ENCODE data around the gene DIAPH1. TPM values are rescaled to one million over a fixed set of nuclear protein-coding genes. Genes with fewer than 3 reads are reported as not detected.

DIAPH1 gene
- total RNA-seq, 1 experiment from 2014 or later, result 32.9 TPM

DNA sequence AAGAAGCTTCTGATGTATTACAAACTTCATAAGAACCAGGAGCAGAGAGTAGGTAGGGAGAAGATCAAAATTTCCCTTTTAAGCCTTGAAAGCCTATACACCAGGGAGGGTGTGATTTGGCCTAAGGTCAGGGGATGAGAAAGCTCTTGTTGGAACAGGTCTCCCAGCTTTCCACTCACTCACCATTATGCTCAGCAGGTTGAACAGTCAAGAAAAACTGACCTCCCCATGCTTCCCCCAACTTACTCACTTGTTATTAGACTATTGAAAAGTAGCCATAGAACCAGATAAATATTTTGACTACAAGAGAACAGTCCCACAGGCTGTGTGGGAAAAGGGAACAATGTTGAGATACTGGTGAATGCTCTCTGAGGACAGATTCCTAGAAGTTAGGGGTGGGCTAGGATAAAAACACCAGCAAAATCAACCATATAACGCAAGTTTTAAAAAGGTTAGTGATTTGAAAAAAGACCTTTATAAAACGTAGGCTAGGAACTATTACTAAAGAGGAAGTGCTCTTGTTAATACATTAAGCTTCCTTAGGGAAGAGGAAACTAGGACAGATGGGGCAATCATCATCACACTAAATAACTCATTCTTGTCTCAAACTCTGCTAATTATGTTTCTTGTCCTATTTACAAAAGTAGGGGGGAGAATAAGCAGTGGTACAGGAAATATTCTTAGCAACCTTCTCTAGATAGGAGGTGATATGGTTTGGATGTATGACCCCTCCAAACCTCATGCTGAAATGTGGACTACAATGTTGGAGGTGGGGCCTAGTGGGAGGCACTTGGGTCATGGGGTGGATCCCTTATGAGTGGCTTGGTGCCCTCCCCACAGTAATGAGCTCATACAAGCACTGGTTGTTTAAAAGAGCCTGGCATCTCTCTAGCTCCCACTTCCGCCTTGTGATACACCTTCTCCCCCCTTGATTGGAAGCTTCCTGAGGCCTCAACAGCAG, 98.9 kb downstream of the DIAPH1 start:
- no peak for DNase-seq (ENCODE audit: low spot score)

DNA sequence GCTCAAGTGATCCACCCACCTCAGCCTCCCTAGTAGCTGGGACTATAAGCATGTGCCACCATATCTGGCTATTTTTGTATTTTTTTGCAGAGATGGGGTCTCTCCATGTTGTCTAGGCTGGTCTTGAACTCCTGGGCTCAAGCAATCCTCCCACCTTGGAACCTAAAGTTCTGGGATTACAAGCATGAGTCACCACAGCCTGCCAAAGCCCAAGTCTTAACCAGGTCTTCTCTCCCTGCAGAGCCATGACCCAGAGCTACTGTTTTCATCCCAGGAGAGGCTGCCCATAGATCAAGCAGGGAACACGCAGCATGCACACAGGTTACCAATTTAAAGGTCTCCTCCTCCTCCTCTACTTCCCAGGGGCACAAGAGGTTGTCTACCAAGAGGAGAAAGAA, 100.2 kb downstream of the DIAPH1 start:
- DNase-seq (ENCODE audit: low spot score), result no peak

DNA sequence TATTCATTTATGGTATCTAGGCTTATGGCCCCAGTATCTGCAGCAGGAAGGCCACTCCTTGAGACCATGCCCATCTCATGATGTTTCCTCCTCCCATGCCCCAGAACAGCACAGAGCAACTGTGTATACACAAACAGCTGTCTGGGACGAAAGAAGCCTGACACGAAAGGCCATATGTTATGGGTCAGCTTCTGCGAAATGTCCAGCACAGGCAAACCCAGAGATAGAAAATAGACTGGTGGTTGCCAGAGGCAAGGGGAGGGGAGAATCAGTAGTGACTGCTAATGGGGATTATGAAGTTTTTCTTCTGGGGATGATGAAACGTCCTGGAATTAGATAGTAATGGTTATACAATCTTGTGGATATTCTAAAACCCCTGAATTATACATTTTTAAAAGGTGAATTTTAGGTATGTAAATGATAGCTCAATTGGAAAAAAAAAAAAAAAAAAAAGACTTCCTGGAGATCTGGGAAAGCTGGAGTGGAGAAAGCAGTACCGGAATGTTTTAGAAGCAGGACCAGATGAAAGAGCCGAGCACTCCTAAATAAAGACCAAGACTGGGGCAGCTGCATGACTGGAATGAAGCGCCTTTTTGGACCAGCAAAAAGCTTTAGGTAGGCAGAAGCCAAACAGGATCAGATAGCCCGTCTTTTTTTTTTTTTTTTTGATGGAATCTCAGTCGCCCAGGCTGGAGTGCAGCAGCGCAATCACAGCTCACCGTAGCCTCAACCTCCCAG, 100.8 kb downstream of the DIAPH1 start:
- DNase-seq (ENCODE audit: low spot score), result no peak

DNA sequence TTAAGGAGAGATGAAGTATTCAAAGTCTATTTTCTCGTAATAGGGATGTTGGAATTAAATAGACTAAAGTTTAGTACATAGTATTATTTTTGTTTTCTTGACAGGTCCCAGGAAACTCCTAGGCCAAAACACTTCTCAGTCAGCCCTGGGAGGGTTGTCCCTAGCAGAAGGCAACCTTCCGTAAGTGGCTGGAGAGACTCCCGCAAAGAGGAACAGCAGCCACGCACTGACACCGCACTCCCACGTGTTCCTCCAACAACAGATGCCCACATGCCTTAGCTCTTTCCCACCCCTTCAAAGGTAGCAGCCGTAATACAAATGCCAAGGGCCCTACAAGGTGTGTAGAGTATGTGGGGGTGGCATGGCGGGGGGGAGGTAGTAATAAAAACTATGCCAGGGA, 101.5 kb downstream of the DIAPH1 start:
- DNase-seq (ENCODE audit: low spot score), result no peak

DNA sequence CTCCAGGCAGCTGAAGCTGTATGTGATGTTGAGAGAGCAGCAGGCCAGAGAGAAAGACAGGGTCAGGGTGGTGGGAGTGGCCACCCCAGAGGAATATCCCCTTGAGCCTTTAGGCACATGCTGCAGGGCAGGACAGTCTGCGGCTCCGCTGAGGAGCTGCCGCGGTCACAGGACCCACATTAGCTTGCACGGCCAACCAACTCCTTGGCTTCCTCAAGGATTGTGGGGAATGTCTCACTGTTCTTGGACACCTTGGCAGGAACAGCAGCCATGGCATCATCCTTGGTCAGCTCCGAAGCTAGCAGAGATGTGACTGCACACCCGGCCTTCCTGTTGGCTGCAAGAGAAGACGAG, 102.2 kb downstream of the DIAPH1 start:
- DNase-seq (ENCODE audit: low spot score), result no peak

DNA sequence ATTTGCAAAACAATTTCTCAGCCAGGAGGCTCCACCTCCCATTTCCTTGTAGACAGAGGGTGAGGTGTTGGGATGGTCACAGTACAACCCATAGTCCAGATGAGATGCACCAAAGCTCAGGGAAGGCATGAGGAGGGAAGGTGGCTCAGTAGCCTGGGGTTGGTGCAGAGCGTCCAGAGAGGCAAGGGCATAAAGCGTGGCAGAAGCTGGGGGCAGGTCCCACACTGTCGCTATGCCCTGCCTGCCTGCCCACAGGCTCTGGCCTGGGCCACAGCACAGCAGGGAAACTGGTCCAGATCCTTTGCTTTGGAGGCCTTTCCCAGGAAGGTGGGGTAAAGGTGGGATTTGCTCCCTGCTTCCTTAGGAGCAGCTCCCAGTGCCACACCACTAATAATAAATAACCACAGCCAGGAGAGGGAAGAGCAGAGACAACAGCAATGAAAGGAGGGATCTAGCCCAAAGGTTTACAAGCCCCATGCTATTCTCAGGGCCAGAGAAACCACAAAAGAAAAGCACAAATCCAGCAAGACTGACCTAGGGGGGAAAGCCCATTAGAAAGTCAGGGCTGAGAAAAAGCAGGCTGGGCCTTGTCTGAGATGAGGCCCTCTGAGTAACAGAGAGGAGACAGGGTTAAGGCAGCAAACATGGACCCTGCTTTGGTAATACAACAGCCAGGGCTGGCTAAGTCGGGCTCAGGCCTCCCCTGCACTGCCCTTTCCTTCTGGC, 102.7 kb downstream of the DIAPH1 start:
- DNase-seq (ENCODE audit: low spot score), result no peak

DNA sequence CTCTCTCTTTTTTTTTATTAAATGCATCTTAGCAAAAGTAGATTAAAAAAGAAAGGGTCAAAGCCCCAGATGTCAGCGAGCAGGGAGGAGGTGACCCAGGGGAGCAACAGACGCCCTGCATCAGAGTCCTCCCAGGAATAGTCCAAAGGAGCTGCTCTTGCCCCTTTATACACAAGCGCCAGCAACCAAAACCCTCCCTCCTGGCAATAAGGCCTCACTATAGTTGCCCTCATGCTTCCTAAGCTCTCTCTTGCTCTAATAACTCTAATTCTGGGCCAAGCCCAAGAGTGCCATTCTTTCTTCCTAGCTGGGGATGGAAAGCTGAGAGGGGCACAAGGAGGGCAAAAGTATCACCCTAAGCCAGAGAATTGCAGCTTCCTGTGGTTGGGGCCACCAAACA, 103.7 kb downstream of the DIAPH1 start:
- DNase-seq (ENCODE audit: low spot score), result no peak

DNA sequence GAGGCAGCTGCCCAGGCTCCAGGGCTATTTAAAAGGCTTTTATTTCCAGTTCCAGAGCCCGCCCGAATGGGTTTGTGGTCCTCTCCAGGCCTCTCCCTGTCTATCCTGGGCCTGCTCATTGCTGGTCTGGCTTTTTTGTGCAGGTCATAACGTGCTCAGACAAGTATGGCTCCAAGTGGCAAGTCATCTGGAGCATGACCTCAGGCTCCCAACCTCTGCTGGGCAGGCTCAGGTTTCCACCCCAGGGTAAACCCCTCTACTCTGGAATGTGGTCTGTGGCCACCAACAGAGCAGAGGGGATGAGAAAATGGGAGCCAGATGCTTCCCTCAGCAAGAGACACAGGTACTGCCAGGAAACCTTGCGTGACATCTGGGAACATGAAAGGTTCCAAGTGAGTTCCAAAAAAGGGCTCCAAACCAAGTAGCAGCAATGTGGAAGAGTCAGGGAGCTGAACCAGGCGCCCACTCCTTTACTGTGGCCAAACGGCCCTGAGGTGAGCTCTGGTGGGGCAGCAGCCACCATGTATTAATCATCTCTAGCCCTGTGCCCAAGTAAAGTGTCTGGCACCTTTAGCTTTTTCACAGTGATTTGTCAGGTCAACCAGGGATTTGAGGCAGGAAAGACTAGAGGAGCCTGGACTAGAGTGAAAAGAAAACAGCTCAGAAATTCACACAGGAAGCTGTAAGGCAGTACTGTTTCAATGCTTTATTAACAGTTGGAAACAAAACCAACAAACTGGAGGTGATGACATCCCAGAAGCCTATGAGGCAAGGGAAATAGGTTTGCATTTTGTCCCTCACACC, 104.3 kb downstream of the DIAPH1 start:
- peak; percentile 50 for DNase-seq (ENCODE audit: low spot score)

DNA sequence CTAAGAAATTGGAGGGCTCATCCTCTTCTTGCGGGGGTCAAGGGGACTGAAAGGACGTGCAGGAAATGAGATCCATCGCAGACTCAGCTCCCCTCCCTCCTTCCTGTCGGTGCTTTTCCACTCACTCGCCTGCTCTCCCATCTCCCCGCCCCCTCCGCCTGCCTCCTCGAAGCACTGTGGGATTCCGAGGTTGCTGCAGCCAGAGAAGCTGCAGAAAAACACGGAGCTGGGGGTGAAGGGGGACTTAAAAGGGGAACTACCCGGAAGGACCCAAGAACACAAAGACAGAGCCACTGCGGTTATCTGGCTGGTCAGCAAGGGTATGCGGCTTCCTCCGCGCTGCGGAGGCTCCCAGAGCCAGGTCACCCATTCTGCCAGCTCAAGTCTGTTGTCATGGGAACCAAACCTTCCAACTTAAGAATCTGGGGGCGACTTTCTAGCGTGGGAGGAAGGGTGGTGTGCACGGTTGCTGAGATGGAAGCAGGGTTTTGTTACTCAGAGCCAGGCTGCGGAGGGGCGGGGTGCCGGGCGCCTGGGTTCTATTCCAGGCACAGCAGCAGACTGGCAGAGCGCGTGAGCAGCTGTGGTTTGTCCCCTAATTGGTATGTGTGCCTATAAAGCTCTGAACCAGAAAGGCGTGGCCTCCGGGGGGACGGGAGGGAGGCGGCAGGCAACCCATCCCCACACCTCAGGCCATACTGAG, 105.0 kb downstream of the DIAPH1 start:
- DNase-seq (ENCODE audit: low spot score), result peak; percentile 94

DNA sequence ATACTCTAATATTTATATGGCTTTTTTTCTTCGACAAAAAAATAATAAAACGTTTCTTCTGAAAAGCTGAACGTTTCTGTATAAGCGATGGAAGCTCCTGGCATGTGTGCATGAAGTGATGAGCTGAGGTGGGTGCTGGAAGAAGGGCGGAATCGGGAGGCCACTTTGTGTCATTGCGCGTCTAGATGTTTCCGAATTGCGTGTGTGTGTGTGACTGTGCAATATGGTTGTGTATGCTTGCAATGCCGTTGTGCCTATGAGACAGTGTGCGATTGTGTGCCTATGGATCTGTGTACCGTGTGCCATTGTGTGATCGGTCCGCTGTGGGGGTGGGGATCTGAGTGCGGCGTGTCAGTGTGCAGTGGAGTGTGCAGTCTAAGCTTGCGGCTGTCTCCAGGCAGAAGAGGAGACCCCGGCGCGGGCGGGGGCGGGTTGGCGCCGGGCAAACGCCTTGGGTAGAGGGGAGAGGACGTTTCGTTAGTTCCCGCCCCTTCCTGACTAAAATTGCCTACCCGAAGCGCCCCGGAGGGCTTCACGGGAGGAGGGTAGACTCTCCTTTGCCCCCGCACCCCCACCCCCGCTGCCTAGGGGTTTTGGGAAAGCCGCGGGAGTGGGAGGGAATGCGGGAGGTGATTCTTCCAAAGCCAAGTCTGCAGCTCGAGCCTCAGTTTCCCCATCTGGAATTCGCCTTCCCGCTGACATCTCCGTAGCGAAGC, 105.7 kb downstream of the DIAPH1 start:
- DNase-seq (ENCODE audit: low spot score), result no peak

DNA sequence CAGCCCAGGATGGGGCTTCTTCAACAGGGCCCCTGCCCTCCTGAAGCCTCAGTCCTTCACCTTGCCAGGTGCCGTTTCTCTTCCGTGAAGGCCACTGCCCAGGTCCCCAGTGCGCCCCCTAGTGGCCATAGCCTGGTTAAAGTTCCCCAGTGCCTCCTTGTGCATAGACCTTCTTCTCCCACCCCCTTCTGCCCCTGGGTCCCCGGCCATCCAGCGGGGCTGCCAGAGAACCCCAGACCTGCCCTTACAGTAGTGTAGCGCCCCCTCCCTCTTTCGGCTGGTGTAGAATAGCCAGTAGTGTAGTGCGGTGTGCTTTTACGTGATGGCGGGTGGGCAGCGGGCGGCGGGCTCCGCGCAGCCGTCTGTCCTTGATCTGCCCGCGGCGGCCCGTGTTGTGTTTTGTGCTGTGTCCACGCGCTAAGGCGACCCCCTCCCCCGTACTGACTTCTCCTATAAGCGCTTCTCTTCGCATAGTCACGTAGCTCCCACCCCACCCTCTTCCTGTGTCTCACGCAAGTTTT, 106.3 kb downstream of the DIAPH1 start:
- DNase-seq (ENCODE audit: low spot score), result no peak

DNA sequence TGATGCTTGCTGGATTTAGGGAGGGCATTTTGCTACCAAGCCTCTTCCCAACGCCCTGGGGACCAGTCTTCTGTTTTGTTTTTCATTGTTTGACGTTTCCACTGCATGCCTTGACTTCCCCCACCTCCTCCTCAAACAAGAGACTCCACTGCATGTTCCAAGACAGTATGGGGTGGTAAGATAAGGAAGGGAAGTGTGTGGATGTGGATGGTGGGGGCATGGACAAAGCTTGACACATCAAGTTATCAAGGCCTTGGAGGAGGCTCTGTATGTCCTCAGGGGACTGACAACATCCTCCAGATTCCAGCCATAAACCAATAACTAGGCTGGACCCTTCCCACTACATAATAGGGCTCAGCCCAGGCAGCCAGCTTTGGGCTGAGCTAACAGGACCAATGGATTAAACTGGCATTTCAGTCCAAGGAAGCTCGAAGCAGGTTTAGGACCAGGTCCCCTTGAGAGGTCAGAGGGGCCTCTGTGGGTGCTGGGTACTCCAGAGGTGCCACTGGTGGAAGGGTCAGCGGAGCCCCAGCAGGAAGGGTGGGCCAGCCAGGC, 107.0 kb downstream of the DIAPH1 start:
- no peak for DNase-seq (ENCODE audit: low spot score)

DNA sequence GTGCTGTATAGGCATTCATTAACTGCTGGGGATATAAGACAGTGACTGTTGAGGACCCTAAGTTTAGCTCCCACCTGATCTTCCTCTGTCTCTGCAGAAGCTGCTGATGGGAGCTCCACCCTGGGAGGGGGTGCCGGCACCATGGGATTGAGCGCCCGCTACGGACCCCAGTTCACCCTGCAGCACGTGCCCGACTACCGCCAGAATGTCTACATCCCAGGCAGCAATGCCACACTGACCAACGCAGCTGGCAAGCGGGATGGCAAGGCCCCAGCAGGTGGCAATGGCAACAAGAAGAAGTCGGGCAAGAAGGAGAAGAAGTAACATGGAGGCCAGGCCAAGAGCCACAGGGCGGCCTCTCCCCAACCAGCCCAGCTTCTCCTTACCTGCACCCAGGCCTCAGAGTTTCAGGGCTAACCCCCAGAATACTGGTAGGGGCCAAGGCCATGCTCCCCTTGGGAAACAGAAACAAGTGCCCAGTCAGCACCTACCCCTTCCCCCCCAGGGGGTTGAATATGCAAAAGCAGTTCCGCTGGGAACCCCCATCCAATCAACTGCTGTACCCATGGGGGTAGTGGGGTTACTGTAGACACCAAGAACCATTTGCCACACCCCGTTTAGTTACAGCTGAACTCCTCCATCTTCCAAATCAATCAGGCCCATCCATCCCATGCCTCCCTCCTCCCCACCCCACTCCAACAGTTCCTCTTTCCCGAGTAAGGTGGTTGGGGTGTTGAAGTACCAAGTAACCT, 107.8 kb downstream of the DIAPH1 start:
- no peak for DNase-seq (ENCODE audit: low spot score)

DNA sequence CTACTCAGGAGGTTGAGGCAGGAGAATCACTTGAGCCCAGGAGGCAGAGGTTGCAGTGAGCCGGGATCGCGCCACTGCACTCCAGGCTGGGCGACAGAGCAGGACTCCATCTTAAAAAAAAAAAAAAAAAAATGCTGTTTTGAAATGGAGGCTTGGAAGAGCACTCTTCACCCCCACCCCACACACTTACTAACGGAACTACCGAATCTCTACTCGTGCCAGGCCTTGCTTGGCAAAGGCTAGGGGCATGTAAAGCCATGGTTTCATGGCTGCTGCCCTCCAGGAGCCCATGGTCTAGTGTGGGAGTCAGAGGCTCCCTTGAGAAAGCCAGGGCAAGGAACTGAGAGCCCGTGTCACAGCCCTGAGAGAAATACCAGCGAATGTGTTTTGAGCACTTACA, 108.6 kb downstream of the DIAPH1 start:
- no peak for DNase-seq (ENCODE audit: low spot score)

DNA sequence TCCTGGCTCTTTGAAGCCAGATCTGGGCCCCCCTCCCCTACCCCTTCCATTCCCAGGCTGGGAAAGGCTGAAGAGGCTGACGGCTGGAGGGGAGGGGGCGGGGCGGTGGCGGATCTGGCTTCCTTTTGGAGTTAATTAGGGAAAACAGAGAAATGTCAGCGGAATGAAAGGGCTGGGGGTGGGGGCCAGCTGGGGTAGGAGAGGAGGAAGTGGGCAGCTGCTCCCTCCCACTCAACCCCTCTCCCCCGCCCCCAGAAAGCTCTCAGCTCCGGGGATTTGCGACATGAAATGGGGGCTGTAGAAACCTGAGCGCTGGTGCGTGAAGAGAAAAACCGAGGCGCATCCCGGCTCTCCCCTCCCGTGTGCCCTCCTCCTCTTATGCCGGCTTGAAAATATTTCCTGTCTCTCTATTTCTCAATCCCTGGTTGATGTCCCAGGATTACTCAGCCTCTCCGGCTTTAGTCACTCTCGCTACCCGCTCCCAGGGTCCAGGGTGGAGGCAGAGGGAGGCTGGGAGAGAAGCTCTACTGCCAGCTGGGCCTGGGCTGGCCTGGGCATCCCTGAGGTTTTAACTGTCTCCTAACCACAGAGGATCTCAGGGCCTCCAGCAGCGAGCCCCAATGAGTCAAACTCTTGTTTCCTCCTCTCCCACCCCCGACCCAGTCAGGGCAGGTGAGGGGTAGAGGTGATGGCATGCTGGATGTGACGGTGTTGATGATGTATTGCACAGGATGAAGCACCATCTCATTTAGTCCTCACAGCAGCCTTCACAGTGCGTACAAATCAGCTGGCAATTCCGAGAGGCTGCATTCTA, 109.8 kb downstream of the DIAPH1 start:
- DNase-seq (ENCODE audit: low spot score), result peak; percentile 93

DNA sequence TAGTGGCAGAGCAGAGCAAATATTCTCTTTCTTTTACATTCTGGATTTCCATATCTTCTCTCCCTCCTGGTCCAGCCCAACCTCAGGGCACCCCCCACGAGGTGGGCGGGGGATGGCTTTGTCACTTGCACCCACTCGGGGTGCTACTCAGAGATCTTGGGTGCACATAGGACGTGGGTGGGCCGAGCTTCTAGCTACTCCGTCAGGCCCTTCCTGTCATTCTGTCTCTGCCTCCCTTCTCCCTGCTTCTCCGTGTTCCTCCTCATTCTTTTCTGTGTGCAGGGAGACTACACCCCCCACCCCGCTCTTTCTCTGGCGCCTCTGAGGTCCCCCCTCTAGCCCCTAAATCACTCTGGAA, 110.4 kb downstream of the DIAPH1 start:
- DNase-seq (ENCODE audit: low spot score), result no peak

DNA sequence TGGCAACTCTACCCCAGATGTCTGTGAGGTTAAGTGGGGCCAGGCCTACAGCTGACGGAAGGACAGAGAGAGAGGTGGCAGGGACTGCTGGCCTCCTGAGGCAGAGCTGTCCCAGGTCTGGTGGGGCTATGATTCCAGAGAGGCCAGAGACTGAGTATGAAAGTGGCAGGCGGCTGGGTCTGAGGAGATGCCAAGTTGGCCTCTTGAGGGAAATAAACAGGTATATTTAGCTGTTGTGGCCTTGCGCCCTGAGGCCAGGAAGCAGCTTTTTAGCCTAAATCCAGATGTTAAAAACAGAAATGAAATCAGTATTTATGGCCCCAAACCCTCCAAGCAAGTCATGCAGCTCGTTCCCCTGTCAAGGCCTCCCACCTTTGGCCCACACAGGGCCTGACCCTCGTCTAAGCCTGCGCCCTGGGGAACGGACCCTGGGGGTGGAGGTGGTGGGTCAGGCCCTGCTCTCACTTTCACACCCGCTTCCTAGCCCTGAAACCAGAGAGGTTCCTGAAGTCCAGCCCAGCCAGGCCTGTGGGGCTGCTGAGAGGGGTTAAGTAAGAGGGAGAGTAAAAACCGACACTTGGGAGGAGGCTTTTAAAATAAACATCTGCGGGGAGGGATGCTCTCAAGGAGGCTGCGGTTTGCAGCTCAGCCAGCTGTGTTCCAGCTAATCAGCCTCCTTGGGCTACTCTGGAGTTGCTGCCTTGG, 111.3 kb downstream of the DIAPH1 start:
- DNase-seq (ENCODE audit: low spot score), result peak; percentile 73
